Measurements from ENCODE around the gene SCMH1. TPM values are rescaled to one million over a fixed set of nuclear protein-coding genes. Genes with fewer than 3 reads are reported as not detected.

SCMH1 gene
- total RNA-seq, 1 donor from 2014 or later = 36.7 TPM

DNA sequence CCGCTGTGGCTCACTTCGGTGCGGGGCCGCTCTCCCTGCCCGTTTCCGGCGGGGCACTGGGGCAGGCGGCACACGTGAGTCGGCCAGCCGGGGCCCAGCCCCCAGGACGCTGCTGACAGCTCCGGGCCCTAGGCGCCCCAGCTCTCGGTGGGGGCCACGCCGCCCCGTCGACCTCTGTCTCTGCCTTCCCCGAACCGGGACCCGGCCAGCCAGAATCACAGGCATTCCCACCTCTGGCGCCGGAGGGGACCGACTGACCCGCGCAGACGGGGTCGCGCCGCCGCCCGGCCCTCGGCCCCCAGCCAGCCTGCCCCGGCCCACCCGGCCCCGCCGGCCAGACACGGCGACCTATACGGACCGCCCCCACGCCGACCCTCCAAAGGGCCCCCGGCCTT lies 755 bp downstream of the SCMH1 start:
- Mint-ChIP-seq H3K27me3 (no peaks in the 10 kb centered on the region), H3K36me3 (no peaks in the 10 kb centered on the region), H3K9me3 (no peaks in the 10 kb centered on the region), H3K27ac (no peak overlapping the region), H3K4me1 (ENCODE audit: unreplicated experiment) (peaks cover 28% of the 10 kb centered on the region), H3K4me3 (peak overlapping the region; percentile 91)
- peak; percentile 77 for DNase-seq (ENCODE audit: extremely low spot score, unreplicated experiment)
- TF ChIP-seq, protein P1, sequence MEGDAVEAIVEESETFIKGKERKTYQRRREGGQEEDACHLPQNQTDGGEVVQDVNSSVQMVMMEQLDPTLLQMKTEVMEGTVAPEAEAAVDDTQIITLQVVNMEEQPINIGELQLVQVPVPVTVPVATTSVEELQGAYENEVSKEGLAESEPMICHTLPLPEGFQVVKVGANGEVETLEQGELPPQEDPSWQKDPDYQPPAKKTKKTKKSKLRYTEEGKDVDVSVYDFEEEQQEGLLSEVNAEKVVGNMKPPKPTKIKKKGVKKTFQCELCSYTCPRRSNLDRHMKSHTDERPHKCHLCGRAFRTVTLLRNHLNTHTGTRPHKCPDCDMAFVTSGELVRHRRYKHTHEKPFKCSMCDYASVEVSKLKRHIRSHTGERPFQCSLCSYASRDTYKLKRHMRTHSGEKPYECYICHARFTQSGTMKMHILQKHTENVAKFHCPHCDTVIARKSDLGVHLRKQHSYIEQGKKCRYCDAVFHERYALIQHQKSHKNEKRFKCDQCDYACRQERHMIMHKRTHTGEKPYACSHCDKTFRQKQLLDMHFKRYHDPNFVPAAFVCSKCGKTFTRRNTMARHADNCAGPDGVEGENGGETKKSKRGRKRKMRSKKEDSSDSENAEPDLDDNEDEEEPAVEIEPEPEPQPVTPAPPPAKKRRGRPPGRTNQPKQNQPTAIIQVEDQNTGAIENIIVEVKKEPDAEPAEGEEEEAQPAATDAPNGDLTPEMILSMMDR (conservative IDR thresholded peaks at IDR 0.05) = no peak

DNA sequence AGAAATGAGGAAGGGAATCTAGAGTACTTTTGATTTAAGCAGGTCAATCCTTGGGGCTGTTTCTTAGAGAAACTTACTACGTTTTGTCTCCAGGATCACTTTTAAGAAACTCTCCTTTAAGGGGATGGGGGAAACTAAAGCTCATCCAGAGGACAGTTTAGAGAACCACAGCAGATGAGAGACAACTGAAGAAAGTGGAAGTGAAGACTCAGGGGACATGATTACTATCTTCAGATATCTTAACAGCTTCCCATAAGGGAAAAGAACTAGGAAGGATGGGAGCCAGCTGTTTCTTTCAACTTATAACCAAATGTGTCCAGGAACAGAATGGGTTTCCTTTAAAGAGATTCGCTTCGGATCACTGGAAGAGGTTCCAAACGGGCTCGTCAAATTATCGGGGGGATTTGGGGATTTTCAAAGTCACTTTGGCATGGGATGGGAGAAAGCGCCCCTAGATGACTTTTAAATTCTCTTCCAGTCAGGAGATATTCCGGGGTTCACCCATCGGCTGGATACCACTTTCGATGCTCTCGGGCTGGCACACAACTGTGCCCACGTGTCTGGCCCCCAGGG lies 1.2 kb downstream of the SCMH1 start:
- H3K4me1 Mint-ChIP-seq (ENCODE audit: unreplicated experiment) = peaks cover 28% of the 10 kb centered on the region
- peak overlapping the region; percentile 92 for H3K27ac Mint-ChIP-seq
- H3K36me3 Mint-ChIP-seq = no peaks in the 10 kb centered on the region
- peak overlapping the region; percentile 91 for H3K4me3 Mint-ChIP-seq
- H3K9me3 Mint-ChIP-seq = no peaks in the 10 kb centered on the region
- TF ChIP-seq, protein P1 (conservative IDR thresholded peaks at IDR 0.05) = no peak
- no peaks in the 10 kb centered on the region for H3K27me3 Mint-ChIP-seq
- DNase-seq (ENCODE audit: extremely low spot score, unreplicated experiment) = no peak

DNA sequence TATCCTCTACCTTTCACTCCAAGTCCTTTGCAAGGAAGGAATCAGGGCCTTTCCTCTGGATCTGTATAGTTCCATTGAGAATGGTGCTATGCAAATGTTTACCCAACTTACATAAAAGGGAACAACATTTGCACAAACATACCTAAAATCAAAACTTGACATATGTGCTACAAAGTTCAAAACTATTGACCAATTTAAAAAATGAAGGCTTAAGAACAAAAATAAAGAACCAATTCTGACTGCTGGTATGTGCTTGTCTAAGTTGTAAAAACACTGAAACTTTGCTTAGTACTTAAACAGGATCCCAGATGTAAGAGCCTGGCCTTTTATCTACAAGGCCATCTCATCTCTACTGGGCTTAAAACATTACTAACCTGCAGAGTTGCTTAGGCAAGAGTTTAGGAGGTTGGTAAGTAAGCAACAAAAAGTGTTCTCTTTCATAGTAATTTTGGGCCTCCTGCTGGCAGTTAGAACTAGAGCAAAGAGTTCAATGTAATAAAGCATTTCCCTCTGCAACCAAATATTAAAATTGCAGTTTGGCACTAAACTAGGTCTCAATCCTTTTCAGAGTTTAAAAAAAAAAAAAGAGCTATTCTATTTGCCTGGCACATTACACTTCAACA lies 2.0 kb downstream of the SCMH1 start:
- Mint-ChIP-seq H3K36me3 (no peaks in the 10 kb centered on the region), H3K27me3 (no peaks in the 10 kb centered on the region), H3K4me3 (peak overlapping the region; percentile 91), H3K9me3 (no peaks in the 10 kb centered on the region), H3K27ac (peak overlapping the region; percentile 92), H3K4me1 (ENCODE audit: unreplicated experiment) (peaks cover 23% of the 10 kb centered on the region)
- TF ChIP-seq, protein P1 (conservative IDR thresholded peaks at IDR 0.05) = peak; percentile 53
- DNase-seq (ENCODE audit: extremely low spot score, unreplicated experiment) = no peak

DNA sequence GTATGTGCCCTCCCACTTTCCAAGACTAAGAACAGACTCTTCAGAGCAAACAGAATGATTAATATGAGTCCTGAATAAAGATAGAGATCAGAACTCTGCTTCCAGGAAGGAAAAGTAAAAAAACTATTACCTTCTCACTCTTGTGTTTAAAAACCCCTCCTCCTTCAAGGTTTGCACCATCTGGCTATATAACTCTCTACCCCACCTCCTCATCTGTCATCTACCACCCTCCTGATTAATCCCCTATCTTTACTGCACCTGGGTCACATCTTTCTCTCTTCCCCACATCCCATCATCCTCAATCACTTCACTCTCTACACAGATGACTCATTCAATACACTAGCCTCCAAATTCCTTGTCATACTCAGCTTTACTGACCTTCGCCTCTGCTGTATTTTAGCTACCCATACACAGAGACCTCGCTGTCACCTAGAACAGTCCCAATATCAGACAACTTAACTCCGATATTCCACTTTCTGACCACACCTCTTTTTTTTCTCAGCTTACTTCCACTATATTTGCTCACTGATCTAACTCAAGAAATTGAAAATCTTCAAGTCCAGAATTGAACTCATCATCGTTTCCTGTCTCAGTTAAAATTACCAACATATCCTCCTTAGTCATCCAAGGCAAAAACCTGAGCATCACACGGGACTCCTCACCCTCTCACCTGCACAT lies 3.7 kb downstream of the SCMH1 start:
- H3K27ac Mint-ChIP-seq = no peak overlapping the region
- H3K4me3 Mint-ChIP-seq = no peak overlapping the region
- peaks cover 23% of the 10 kb centered on the region for H3K4me1 Mint-ChIP-seq (ENCODE audit: unreplicated experiment)
- DNase-seq (ENCODE audit: extremely low spot score, unreplicated experiment) = no peak
- no peaks in the 10 kb centered on the region for H3K27me3 Mint-ChIP-seq
- TF ChIP-seq, protein P1 (conservative IDR thresholded peaks at IDR 0.05) = no peak
- no peaks in the 10 kb centered on the region for H3K9me3 Mint-ChIP-seq
- H3K36me3 Mint-ChIP-seq = no peaks in the 10 kb centered on the region

DNA sequence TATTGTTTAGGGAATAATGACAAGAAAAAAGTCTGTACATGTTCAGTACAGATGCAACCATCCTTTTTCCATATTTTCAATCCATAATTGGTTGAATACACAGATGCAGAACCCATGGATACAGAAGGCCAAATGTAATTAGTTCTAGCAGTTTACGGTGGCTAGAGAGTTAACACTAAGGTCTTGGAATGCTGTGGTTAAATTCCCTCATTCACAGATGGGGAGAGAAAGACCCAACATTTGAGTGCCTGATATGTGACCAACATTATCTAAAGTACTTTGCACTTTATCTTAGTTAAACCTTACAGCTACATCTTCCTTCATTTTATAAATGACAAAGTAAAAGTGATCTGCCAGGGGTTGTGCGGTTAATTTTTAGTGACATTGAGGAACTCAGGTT lies 5.3 kb downstream of the SCMH1 start:
- Mint-ChIP-seq H3K9me3 (no peaks in the 10 kb centered on the region), H3K27ac (no peak overlapping the region), H3K27me3 (no peaks in the 10 kb centered on the region), H3K36me3 (no peaks in the 10 kb centered on the region), H3K4me1 (ENCODE audit: unreplicated experiment) (peaks cover 17% of the 10 kb centered on the region), H3K4me3 (no peak overlapping the region)
- no peak for DNase-seq (ENCODE audit: extremely low spot score, unreplicated experiment)
- TF ChIP-seq, protein P1 (conservative IDR thresholded peaks at IDR 0.05) = no peak

All from type B pancreatic cell (in vitro differentiated cells).